HG03139 (cell line): ENCODE results near the gene PRMT1.
"Not testable (repeated sequence)": the region's sequence is repeated elsewhere in the genome, so short reads cannot be mapped to it uniquely, and the experiment has no call there.

Source experiments
- ATAC-seq: cut with Tn5 transposase; IDR thresholded peaks from one replicate; pipeline ENCODE4 v1.9.1; 2021; ENCODE audit not compliant: unreplicated experiment

PRMT1 gene

GRCh38 chr19:49718511-49718910 is 41.4 kb downstream of the PRMT1 start:
- ATAC-seq: no peak

- ATAC-seq: no peak
These were observed 41.9 kb downstream of the PRMT1 start for GRCh38 chr19:49718991-49719390.

DNA sequence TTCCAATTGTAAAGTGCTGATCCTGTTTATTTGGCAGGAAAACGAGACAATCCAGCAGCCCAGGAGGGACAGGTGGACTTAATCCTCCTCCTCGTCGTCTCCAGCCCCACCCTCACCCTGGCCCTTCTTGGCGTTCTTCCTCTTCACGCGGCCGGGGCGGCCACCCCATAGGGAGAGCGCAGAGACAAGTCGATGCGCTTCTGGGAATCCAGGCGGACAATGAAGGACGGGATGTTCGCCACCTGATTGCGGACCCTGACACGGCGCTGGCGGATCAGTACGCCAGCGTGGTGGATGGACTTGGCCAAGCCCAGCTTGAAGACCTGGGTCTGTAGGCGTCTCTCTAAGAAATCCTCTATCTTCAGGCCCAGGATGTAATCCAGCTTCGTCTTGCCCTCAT is 42.3 kb downstream of the PRMT1 start:
- ATAC-seq: not testable (repeated sequence)

DNA sequence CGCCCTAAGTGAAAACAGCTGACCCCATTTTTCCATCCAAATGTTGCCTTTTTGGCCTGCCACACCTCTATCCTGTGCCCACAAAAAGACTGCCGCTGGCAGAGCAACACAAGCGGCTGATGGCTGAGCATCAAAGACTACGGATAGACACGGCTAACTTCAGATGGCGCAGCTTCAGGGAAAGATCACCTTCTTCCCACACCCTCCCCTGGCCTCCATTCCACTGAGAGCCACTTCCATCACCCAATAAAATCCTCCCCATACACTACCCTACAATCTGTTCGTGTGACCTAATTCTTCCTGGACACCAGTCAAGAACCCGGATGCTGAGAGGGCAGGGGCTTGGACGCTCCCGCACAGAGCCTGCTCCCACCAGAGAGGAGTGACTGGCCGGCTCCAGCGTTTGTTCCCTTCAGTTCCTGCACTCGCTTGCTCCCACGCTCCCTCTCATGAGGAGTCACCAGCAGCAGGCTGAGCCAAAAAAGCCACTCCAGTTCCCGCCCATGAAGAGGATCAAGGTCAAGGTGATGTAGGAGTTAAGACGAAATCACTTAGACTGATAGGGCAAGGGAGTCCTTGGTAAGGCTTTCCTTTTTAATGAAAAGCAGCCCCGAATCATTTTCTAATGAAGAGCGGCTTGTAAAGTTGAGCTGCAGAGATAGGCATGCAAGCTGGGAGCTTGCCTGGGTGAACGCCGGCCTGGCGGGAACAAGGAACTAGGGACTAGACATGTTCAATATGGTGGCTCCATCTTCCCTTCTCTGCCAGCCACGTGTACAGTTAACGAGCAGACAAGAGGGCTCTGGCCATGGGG is 50.4 kb downstream of the PRMT1 start:
- ATAC-seq: no peak

GRCh38 chr19:49730166-49730565 is 53.1 kb downstream of the PRMT1 start:
- ATAC-seq: no peak
